ENCODE results near the gene CALD1.

DNA sequence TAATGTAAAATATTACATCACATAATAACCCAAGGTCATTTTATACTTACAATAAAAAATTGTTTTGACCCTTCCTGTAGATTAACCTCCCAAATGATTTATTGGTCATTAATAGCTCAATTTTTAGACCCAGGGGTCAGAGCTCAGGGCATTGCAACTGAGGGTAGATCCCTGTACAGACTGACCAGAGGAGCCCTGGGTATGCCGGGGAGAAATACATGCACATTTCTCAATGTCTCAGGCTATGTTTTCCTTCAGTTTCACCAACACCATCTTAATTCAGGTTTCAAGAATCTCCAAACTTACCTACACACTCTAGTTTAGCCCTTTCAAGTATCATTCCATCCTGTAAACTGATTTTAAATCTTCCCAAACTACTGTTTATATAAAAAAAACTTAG is 46.2 kb downstream of the CALD1 start:
- TF ChIP-seq, protein P1, sequence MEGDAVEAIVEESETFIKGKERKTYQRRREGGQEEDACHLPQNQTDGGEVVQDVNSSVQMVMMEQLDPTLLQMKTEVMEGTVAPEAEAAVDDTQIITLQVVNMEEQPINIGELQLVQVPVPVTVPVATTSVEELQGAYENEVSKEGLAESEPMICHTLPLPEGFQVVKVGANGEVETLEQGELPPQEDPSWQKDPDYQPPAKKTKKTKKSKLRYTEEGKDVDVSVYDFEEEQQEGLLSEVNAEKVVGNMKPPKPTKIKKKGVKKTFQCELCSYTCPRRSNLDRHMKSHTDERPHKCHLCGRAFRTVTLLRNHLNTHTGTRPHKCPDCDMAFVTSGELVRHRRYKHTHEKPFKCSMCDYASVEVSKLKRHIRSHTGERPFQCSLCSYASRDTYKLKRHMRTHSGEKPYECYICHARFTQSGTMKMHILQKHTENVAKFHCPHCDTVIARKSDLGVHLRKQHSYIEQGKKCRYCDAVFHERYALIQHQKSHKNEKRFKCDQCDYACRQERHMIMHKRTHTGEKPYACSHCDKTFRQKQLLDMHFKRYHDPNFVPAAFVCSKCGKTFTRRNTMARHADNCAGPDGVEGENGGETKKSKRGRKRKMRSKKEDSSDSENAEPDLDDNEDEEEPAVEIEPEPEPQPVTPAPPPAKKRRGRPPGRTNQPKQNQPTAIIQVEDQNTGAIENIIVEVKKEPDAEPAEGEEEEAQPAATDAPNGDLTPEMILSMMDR (IDR thresholded peaks at IDR 0.05 in 8 of 11, conservative IDR thresholded peaks at IDR 0.05 in 3 of 11) = no peak
- TF ChIP-seq POLR2A (IDR thresholded peaks at IDR 0.05) (no peak), POLR2AphosphoS5 (IDR thresholded peaks at IDR 0.05) (no peak)

Data from spleen (tissue), 7 donors.